Stimulated activated CD8-positive, alpha-beta memory T cell treated with anti-CD3 and anti-CD28 coated beads, Interleukin-12 subunit alpha, Interleukin-12 subunit beta, amount 100 ng/mL, for 1 hour (primary cell): Measurements from ENCODE around the gene CATSPERD.
A peak's percentile ranks its signal among the peaks of the same experiment; 100 is the strongest.

Experiments
- DNase-seq: peaks from one replicate; pipeline ENCODE4 v3.0.0-alpha.2; 2020; ENCODE audit warnings: low read depth

The CATSPERD gene

DNA sequence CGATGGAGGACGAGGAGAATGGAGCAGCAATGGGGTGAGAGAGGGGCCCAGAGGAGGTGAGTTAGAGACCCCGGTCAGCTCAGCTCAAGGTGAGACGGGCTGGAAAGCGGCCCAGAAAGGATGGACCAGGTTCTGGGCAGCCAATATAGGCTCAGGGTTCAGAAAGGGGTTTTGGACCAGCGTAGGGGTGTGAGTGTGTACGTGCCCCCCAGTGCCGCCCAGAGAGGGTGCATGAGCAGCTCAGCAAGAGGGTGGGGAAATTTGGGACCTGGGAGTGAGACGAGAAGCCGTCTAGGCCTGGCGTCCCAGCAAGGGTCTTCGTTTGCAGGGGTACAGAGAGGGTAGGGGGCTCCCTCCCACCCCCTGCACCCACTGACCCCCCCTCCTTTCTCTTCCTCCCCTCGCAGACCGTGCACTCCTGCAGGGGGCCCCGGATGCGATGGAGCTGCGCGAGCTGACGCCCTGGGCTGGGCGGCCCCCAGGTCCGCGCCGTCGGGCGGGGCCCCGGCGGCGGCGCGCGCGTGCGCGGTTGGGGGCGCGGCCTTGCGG, 107.0 kb downstream of the CATSPERD start:
- DNase-seq = no peak

DNA sequence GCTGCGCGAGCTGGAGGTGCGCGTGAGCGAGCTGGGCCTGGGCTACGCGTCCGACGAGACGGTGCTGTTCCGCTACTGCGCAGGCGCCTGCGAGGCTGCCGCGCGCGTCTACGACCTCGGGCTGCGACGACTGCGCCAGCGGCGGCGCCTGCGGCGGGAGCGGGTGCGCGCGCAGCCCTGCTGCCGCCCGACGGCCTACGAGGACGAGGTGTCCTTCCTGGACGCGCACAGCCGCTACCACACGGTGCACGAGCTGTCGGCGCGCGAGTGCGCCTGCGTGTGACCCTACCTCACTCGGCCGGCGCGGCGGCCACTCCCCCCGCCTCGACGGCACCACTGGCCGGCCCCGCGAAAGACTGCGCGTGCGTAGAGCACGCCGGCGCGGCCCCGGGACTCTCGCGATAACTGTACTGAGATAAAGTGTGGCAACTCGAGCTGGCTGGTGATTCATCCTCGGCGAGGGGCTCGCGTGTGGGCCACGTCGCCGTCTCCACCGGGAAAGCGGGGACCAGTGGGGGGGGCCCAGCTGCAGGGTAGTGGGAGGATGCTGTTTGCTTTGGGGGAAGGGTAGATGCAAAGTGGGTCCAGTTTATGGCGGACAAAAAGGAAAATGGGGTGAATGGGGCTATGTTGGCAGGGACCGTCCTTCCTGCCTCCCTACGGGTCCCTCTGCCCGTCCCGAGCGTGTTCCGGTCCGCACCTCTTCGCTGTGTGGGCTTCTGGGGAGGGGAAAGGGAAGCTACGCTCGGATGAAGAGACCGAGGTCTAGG, 107.6 kb downstream of the CATSPERD start:
- DNase-seq = peak; percentile 84
